Measurements from ENCODE around the gene OTOA.
"Not testable (repeated sequence)": the region's sequence is repeated elsewhere in the genome, so short reads cannot be mapped to it uniquely, and the experiment has no call there.

OTOA gene

DNA sequence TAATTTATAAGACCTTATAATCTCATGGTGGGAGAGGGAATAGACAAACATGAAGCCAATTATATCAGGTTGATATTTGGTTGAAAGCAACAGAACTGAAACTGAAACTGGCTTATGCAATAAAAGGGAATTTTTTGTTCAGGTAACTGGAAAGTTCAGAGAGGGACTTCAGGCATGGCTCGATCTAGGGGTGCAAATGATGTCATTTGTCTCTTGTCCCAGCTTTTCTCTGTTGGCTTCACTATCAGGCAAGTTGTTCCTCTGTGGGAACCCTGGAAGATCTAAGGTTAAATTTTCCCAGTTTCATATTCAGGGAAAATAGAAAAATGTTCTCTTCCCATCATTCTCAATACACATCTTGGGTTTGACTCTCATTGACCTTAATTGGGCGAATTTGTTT, 59.8 kb downstream of the OTOA start:
- DNase-seq, result no peak

GRCh38 chr16:21727344-21727743, 63.6 kb downstream of the OTOA start:
- no peak for DNase-seq

- not testable (repeated sequence) for DNase-seq
Observed at GRCh38 chr16:21731233-21731632, 67.5 kb downstream of the OTOA start.

- DNase-seq, result not testable (repeated sequence)
Observed at GRCh38 chr16:21740637-21741036, 76.9 kb downstream of the OTOA start.

DNA sequence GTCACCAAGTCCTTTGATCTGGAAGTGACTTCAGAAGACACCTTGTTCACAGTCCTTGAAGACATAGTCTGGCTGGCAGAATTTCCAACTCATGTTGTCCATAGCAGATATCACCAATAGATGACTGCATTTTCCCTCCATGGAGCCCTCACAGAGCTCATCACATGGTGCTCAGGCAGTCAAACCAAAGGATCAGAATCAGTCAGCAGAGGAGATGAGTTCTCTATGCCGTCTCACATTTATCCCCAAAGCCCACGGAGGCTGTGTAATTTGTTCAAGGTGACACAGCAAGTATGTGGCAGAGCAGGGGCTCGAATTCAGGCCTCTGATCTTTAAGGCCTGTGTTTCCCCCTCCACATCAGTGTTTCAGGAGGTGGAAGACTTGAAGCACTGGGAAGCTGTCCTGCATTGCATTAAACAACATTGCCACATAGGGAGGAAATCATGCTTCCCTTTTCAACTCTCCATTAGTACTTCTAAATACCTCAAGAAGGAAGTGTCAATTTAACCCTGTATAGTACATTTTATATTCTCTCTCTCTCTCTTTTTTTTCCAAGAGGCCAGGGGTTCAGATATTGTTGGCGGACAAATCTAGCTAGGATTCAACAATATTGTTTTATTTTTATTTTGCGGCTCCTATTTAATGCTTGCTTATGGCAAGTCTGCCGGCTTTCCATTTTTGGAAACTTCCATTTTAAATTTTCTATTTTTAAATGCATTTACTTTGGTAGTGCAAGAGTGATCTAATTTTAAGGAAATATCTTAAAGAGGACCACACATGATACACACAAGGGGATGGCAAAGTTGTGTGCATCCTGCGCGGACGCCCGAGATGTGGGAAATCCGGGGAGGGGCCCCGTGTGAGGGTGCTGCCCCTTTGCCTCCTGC, 92.7 kb downstream of the OTOA start:
- DNase-seq, result not testable (repeated sequence)

DNA sequence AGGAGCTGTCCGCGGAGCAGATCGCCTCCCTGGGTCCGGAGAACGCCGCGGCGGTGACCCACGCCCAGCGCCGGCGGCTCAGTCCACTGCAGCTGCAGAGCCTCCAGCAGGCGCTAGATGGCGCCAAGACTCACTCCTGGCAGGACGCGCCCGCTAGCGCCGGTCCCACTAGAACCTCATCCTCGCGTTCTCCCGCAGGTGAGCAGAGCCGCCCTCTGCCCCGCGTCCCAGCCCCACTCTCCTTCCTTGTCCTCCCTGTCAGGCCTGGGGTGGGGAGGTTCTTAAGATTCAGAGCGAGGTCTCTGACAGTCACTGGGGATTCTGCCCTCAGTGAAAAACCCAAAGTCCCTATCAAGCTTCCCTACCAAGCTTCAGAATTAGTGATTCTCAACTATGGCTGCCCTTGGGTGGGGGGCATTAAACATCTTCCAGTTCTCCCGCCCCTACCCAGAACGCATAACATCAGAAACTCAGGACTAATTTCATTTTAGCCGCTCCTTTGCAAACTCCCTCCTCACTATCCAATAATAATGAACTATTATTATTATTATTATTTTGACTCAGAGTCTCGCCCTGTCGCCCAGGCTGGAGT, 93.4 kb downstream of the OTOA start:
- DNase-seq, result not testable (repeated sequence)

- not testable (repeated sequence) for DNase-seq
Observed at GRCh38 chr16:21768280-21768679, 104.5 kb downstream of the OTOA start.

DNA sequence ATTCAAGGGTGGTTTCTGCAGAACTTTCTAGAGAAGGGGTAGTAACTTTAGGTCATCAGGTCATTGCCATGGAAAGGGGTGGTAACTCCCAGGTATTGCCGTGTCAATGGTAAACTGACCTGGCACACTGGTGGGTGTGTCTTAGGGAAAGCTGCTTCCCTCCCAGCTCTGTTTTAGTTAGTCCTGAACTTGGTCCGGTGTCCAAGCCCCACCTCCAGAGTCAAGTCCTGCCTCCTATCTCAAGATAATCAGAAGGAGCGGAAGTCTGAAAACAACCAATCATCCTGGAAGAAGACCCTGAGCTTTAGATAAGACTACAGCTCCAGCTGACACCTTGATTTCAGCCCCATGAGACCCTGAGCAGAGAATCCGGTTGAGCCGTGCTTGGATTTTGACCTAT, 105.0 kb downstream of the OTOA start:
- not testable (repeated sequence) for DNase-seq

DNA sequence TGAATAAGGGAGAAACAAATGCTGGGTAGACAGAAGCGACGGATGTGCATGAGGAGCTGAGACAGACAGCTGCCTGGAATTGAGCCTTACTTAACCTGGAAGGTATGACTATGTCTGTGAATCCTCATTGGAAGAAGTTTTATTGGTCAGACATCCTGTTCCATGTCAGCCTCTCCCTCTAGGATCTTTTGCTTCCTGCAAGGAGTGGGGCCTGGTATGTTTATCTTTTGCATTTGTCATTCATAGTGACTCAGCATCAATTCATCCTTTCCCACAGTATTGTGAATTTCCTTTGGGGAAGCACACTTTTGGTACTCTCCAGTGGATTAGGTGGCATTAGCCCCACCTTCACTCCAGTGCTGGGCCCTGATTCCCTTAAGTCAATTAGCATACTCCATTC, 105.5 kb downstream of the OTOA start:
- DNase-seq, result peak; percentile 73

GRCh38 chr16:21770584-21770983, 106.8 kb downstream of the OTOA start:
- DNase-seq, result not testable (repeated sequence)

- peak; percentile 1 for DNase-seq
Observed at GRCh38 chr16:21772547-21773206, 108.9 kb downstream of the OTOA start.

- not testable (repeated sequence) for DNase-seq
Observed at GRCh38 chr16:21773207-21773553, 109.4 kb downstream of the OTOA start.

DNA sequence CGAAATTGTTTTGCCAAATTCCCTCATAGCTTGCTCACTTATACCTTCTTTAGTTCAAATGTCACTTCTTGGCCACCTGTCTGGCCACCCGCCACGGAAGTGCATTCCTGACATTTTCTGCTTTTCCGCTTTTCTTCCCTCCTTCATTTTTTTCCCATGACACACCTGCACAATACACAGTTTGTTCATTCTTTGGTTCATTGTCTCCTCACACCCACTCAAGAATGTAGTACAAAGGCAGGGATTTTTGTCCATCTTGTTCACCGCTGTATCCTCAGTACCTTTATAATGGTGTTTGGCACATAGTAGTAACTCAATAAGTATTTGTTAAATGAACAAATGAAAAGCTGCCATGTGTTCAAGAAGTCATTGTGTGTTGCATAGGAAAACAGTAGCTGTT, 116.8 kb downstream of the OTOA start:
- DNase-seq, result not testable (repeated sequence)

GRCh38 chr16:21790506-21790905, 126.7 kb downstream of the OTOA start:
- not testable (repeated sequence) for DNase-seq

- DNase-seq, result not testable (repeated sequence)
Observed at GRCh38 chr16:21793310-21793709, 129.5 kb downstream of the OTOA start.

DNA sequence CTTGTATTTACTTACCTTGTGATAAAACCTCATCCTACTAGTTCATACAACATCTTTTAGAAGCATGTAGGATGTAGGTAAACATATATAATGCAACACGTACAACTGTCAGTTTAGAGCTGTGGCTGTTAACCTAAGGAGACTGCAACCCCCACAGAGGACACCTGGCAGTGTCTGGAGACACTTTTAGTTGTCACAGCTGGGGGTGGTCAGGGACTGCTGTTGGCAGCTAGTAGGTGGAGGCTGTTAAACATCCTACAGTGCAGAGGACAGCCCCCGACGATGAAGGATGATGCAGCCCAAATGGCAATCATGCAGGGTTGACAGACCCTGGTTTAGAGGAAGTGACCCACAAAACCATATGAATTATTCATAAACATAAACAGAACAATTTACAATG, 134.8 kb downstream of the OTOA start:
- DNase-seq, result not testable (repeated sequence)

DNA sequence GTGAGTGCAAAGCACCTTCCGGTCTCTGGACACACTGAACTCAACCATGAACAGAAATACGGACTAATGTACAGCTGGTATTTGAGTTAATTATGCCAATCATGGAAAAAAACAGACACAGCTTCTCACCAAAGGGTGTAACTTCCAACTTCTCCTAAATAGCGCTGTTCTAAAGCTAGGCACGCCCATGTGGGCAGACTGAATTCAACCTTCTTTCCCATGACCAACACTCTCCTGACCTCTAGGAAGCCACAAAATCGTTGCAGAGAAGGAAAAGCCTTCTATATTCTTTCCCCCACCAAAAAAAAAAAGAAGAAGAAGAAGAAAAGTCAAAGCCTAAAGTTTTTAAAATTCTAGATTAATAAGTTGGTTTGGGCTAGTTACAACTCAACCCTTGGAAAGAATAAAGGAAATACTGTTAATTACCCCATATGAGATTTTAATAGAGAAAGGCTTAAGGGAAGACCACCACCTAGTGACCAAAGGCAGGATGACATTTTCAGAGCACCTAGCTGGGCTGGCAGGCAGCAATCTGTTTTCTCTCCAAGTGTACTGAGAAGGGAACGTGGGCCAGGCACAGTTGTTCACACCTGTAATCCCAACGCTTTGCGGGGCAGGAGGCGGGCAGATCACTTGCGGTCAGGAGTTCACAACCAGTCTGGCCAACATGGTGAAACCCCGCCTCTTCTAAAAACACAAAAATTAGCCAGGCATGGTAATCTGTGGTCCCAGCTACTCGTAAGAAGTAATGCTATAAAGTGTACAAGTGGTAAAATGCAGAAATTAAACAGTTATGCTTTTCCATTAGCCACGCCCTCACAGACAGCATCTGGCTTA, 138.0 kb downstream of the OTOA start:
- DNase-seq, result peak; percentile 33

DNA sequence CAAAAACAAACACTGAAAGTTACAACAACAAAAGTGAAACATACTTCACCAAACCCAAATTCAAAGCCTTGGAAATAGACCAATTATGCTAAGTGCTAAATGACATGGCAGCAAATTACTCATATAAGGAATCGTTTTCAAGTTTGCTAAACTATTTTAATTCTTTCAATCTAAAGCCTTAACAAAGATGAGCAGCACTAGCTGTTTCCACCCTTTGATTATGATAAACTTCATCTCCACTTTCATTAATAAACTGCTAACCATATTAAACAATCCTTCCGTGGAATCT, 138.6 kb downstream of the OTOA start:
- DNase-seq, result not testable (repeated sequence)

Measured in fibroblast of skin of abdomen (primary cell).